Peyer's patch (tissue), 4 donors: ENCODE data around the gene HIPK4. TPM values are rescaled to one million over a fixed set of nuclear protein-coding genes. Genes with fewer than 3 reads are reported as not detected.

ENCODE experiments used
- DNase-seq, 3 donors: peaks; one replicate each; pipeline ENCODE4 v3.0.0-alpha.2; 2017 to 2019
- H3K27ac ChIP-seq, 4 donors: fragments of 200-600 bp; sonication (generic); one replicate each; pipeline ENCODE4 v1.5.1; 2016 to 2019
- H3K27me3 ChIP-seq, 2 donors: fragments of 200-600 bp; sonication (generic); one replicate each; pipeline ENCODE4 v1.5.1; 2019
- H3K36me3 ChIP-seq, 3 donors: fragments of 200-600 bp; sonication (generic); one replicate each; pipeline ENCODE4 v1.5.1; 2016 to 2019
- H3K4me1 ChIP-seq, 4 donors: fragments of 200-600 bp; sonication (generic); one replicate each; pipeline ENCODE4 v1.5.1; 2016 to 2019
- H3K4me3 ChIP-seq, 4 donors: fragments of 200-600 bp; sonication (generic); 1 replicate in 3 of 4; 2 replicates in 1 of 4; pipeline ENCODE4 v1.5.1; 2016 to 2019; ENCODE audit warnings: mild to moderate bottlenecking in 1 of 4
- H3K9me3 ChIP-seq, 4 donors: fragments of 200-600 bp; sonication (generic); one replicate each; pipeline ENCODE4 v1.5.1; 2016 to 2019; ENCODE audit warnings: mild to moderate bottlenecking in 1 of 4
- POLR2A ChIP-seq, 2 donors: fragments of 450-650 bp; IDR thresholded peaks; one replicate each; pipeline ENCODE4 v1.5.1; 2017; ENCODE audit warnings: antibody characterized with exemption in 2 of 2, mild to moderate bottlenecking in 2 of 2, moderate library complexity in 2 of 2
- total RNA-seq, 4 donors: library from RNA; depleted of rRNA; stranded (reverse); fragments of >200 nt; gene quantifications; one replicate each; pipeline ENCODE4 v1.1.0, GENCODE V29; 2016
- TF ChIP-seq, protein P1 (sequence below), 6 experiments: fragments of 450-650 bp in 4 of 6; fragments of 200-600 bp in 2 of 6; sonication (generic) in 1 of 6; IDR thresholded peaks; one replicate each; pipeline ENCODE4 v1.5.1; 2017 to 2019; ENCODE audit warnings: antibody characterized with exemption in 6 of 6, mild to moderate bottlenecking in 3 of 6, moderate library complexity in 1 of 6

HIPK4 gene
- total RNA-seq, 4 donors from 2014 or later: not detected

DNA sequence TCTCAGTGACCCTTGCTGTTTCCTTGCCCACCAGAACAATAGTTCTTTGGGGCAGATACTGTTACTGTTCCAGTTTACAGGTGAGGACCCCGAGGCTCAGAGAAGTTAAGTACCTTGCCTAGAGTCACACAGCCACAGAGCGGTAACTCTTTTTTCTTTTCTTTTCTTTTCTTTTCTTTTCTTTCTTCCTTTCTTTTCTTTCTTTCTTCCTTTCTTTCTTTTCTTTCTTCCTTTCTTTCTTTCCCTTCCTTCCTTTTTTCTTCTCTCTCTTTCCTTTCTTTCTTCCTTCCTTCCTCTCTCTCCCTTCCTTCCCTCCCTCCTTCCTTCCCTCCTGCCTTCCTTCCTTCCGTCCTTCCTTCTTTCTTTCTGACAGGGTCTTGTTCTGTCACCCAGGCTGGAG is 28.1 kb upstream of the HIPK4 start:
- Histone ChIP-seq H3K4me3 (no peak overlapping the region), H3K27me3 (no peaks in the 10 kb centered on the region), H3K36me3 (peaks cover 0 to 9% (median 0%) of the 10 kb centered on the region in 3 donors), H3K27ac (peak overlapping the region; percentile 53 to 81 (median 66)), H3K9me3 (no peaks in the 10 kb centered on the region), H3K4me1 (peaks cover 0 to 27% (median 8%) of the 10 kb centered on the region in 4 donors)
- TF ChIP-seq POLR2A (IDR thresholded peaks at IDR 0.05): no peak
- TF ChIP-seq, protein P1, sequence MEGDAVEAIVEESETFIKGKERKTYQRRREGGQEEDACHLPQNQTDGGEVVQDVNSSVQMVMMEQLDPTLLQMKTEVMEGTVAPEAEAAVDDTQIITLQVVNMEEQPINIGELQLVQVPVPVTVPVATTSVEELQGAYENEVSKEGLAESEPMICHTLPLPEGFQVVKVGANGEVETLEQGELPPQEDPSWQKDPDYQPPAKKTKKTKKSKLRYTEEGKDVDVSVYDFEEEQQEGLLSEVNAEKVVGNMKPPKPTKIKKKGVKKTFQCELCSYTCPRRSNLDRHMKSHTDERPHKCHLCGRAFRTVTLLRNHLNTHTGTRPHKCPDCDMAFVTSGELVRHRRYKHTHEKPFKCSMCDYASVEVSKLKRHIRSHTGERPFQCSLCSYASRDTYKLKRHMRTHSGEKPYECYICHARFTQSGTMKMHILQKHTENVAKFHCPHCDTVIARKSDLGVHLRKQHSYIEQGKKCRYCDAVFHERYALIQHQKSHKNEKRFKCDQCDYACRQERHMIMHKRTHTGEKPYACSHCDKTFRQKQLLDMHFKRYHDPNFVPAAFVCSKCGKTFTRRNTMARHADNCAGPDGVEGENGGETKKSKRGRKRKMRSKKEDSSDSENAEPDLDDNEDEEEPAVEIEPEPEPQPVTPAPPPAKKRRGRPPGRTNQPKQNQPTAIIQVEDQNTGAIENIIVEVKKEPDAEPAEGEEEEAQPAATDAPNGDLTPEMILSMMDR (IDR thresholded peaks at IDR 0.05): no peak
- DNase-seq: no peak

DNA sequence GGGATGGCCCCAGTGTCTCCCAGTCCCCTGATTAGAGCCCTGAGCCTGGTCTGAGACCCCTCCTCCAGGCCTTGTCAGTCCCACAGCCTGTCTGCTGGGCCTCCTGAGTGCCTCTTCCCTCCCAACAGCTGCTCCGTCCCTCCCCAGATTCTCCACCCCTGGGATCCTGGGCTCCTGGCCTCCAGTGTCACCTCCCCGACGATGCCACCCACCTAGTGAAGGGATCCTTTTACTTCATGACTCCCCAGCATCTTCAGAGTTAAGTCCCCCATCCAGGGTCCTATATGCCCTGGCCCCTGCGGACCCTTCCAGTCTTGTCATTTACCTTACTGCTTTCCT is 27.6 kb upstream of the HIPK4 start:
- no peak for TF ChIP-seq POLR2A (IDR thresholded peaks at IDR 0.05)
- TF ChIP-seq, protein P1 (IDR thresholded peaks at IDR 0.05): no peak
- no peak for DNase-seq
- no peak overlapping the region for H3K4me3 ChIP-seq
- no peaks in the 10 kb centered on the region for H3K27me3 ChIP-seq
- peak overlapping the region; percentile 53 to 81 (median 66) for H3K27ac ChIP-seq
- no peaks in the 10 kb centered on the region for H3K9me3 ChIP-seq
- H3K36me3 ChIP-seq: peaks cover 0 to 5% (median 0%) of the 10 kb centered on the region in 3 donors
- peaks cover 0 to 22% (median 8%) of the 10 kb centered on the region in 4 donors for H3K4me1 ChIP-seq

DNA sequence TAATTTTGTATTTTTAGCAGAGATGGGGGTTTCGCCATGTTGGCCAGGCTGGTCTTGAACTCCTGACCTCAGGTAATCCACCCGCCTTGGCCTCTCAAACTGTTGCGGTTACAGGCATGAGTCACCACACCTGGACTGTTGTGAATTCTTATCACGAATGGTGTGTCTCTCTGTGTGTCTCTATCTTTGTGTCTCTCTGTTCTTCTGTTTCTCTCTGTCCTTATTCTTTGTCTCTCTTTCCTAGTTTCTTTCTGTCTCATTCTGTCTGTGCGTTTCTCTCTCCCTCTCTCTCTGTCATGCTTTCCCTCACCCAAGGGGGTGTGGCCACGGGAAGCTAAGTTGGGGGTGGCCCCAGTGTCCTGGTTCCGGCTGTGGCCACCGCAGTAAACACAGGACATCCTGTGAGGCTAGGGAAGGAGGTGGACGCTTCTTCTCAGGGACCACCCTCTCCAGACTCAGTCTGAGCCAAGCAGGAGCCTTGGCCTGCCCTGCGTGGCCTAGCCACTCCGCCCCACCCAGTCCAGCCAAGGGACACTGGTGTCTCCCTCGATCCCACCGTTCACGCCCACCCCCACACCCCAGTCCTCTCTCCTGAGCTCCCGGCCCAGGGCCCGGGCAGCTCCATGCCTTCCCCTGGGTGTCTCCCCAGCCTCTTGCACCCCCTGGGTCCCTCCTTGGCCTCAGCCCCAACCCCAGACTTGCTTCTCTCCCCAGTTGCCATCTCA is 27.1 kb upstream of the HIPK4 start:
- peak in 1 of 3 donors; percentile 67 for DNase-seq
- Histone ChIP-seq H3K4me3 (no peak overlapping the region), H3K27me3 (no peaks in the 10 kb centered on the region), H3K27ac (peak overlapping the region; percentile 53 to 81 (median 66)), H3K36me3 (no peaks in the 10 kb centered on the region), H3K9me3 (no peaks in the 10 kb centered on the region), H3K4me1 (peaks cover 0 to 17% (median 7%) of the 10 kb centered on the region in 4 donors)
- TF ChIP-seq, protein P1 (IDR thresholded peaks at IDR 0.05): no peak
- TF ChIP-seq POLR2A (IDR thresholded peaks at IDR 0.05): peak; percentile 13 to 19

DNA sequence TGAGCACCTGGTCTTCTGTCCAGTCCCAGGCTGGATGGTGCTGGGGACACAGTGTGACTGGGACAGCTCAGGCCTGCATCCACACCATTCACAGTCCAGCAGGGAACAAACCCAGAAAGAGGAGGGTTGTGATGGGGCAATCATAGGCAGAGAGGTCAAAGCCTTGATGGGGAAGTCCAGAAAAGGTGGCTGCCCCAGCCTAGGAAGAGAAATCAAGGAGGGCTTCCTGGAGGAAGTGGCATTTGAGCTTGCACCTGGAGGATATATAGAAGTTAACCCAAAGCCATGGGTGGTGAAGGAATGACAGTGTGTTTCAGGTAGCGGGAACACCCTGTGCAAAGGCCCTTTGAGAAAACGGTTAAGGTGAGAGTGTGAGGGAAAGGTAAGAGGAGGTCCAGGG is 25.8 kb upstream of the HIPK4 start:
- DNase-seq: no peak
- H3K27ac ChIP-seq: no peak overlapping the region
- no peak overlapping the region for H3K4me3 ChIP-seq
- TF ChIP-seq, protein P1 (IDR thresholded peaks at IDR 0.05): no peak
- TF ChIP-seq POLR2A (IDR thresholded peaks at IDR 0.05): no peak
- peaks cover 0 to 9% (median 0%) of the 10 kb centered on the region in 4 donors for H3K4me1 ChIP-seq
- no peaks in the 10 kb centered on the region for H3K27me3 ChIP-seq
- H3K9me3 ChIP-seq: no peaks in the 10 kb centered on the region
- H3K36me3 ChIP-seq: no peaks in the 10 kb centered on the region

DNA sequence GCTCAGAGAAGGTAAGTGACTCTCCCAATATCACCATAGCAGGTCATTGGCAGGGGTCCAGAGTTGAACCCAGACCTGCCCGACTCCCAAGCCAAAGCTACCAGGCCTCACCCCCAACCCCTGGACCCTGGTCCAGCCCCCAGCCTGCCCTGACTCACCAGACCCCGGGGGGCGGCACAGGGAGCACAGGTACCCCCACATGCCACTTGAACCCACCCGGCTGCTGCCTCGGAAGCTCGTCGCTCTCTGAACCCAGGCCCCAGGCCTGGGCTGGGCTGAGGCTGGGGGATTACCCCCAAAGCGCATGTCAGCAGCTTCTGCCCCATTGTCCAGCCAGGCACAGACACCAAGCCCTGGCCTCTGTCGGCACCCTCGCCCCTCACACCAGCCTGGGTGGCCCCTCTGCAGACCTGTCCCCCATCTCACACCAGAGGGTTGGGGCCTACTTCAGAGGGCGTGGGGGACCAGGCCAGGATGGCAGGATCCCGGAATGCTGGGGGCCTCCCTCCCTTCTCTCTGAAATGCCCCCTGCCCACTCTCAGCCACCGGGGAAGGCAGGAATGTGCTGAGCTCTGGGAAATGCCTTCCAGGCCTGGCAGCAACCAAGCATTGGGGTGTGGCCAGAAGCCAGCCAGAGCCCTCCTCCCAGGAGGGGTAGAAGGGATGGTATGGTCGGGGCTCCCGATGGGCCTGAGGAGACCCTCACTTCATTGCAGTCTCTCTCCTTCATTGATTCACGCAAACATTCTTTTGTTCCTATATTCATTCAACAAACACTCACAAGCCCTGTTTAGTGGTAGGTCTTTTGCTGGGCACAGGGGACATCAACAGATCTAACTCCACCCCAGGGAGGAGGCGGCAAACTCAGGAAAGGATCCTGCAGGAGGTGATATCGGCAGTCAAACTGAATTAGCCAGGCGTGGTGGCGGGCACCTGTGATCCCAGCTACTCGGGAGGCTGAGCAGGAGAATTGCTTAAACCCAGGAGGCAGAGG is 24.9 kb upstream of the HIPK4 start:
- H3K4me3 ChIP-seq: no peak overlapping the region
- no peaks in the 10 kb centered on the region for H3K9me3 ChIP-seq
- peaks cover 0 to 9% (median 0%) of the 10 kb centered on the region in 4 donors for H3K4me1 ChIP-seq
- no peak overlapping the region for H3K27ac ChIP-seq
- TF ChIP-seq POLR2A (IDR thresholded peaks at IDR 0.05): no peak
- TF ChIP-seq, protein P1 (IDR thresholded peaks at IDR 0.05): no peak
- H3K27me3 ChIP-seq: no peaks in the 10 kb centered on the region
- no peak for DNase-seq
- no peaks in the 10 kb centered on the region for H3K36me3 ChIP-seq
